ENCODE measurements around the gene CBX5.

CBX5 gene

GRCh38 chr12:54299515-54300224, 19.7 kb upstream of the CBX5 start:
- TF ChIP-seq CTCF (IDR thresholded peaks at IDR 0.05; ENCODE audit: low read length, missing control alignments), result no peak
- no peak overlapping the region for H3K4me3 ChIP-seq (replicated peaks; ENCODE audit: low read depth, low read length)

DNA sequence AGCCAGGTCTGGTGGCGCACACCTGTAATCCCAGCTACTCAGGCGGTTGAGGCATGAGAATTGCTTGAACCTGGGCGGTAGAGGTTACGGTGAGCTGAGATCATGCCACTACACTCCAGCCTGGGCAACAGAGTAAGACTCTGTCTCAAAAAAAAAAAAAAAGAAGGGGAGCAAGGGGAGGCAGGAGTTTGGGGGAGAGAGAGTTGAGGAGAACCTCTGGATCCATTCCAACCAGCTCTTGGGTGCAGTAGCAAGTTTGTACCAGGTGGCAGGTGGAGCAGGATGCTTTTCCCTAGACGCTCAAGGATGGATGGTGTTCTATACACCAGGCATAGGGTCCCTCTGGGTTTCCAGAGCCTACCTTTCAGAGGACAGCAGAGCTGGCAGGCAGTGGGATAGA, 19.0 kb upstream of the CBX5 start:
- DNase-seq (ENCODE audit: low read depth), result no peak
- no peak for TF ChIP-seq CTCF (IDR thresholded peaks at IDR 0.05; ENCODE audit: low read length, missing control alignments)
- no peak overlapping the region for H3K4me3 ChIP-seq (replicated peaks; ENCODE audit: low read depth, low read length)

More at GRCh38 chr12:54299515-54300224, 19.7 kb upstream of the CBX5 start:
- no peak for DNase-seq (ENCODE audit: low read depth)

DNA sequence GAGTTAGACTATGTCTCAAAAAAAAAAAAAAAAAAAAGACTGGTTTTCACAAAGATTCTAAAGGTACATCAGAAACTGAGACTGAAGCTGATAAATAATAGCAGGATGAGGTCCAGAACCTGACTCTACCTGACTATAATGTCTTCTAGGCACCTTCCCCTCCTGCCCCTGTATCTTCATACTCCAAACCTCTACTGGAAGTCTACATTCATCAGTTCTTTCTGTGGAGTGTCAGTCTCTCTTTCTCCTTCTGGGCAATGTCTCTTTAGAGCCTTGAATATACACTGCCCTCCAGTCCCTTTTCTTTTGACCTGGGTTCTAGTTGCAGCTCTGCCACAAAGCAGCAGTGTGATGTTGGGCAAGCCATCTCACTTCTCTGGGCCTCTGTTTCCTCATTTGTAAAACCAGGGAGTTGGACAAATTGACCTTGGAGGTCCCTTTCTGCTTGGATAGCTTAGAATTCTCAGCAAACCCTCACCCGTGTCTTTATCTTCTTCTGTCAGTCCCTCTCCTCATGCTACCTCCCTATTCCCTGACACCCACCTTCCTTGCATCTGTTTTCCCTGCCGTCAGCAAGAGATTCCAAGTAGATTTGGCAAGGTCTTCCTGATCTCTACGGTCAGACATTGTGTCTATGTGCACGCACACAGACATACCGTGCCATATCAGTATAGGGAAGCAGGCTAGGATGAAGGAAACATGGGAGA, 16.6 kb upstream of the CBX5 start:
- no peak overlapping the region for H3K4me3 ChIP-seq (replicated peaks; ENCODE audit: low read depth, low read length)
- DNase-seq (ENCODE audit: low read depth), result no peak
- TF ChIP-seq CTCF (IDR thresholded peaks at IDR 0.05; ENCODE audit: low read length, missing control alignments), result no peak

DNA sequence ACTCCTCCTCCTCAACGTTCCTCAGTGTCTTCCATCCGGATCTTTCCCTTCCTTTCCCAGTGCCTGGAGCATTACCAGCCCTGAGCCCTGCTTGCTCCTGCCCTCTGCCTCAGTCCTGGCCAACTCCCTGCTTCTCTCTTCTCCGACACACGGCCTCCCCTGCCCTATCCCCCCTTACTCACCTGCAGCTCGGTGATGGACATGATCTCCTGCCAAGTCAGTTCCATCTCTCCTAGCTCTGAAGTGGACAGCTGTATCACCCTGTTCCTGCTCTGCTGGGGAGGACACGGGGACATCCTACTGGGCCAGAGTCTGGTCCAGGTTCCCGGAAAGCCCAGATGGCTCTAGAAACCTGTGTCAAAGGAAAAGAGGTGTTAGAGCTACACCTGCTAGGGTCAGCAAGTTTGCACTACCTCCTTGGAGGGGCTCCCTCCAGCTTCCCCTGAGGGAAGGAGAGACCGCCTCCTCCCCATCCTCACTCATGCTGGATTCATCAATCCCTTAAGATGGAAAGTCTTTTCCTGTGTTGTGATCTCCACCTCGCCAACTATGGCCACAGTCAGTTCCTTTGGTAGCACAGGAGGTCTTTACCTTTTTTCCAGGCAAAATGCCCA, 15.1 kb upstream of the CBX5 start:
- no peak for DNase-seq (ENCODE audit: low read depth)
- H3K4me3 ChIP-seq (replicated peaks; ENCODE audit: low read depth, low read length), result no peak overlapping the region
- TF ChIP-seq CTCF (IDR thresholded peaks at IDR 0.05; ENCODE audit: low read length, missing control alignments), result no peak

- peak; percentile 36 for DNase-seq (ENCODE audit: low read depth)
- peak; percentile 88 for TF ChIP-seq CTCF (IDR thresholded peaks at IDR 0.05; ENCODE audit: low read length, missing control alignments)
- H3K4me3 ChIP-seq (replicated peaks; ENCODE audit: low read depth, low read length), result no peak overlapping the region
Measured at GRCh38 chr12:54294152-54294952, 14.4 kb upstream of the CBX5 start.

GRCh38 chr12:54292931-54293241, 13.0 kb upstream of the CBX5 start:
- no peak for TF ChIP-seq CTCF (IDR thresholded peaks at IDR 0.05; ENCODE audit: low read length, missing control alignments)
- no peak overlapping the region for H3K4me3 ChIP-seq (replicated peaks; ENCODE audit: low read depth, low read length)
- no peak for DNase-seq (ENCODE audit: low read depth)

All from fibroblast of pulmonary artery (primary cell).